ENCODE data around the gene CRACR2A.

CRACR2A gene

GRCh38 chr12:3670083-3670620 is 82.8 kb downstream of the CRACR2A start:
- TF ChIP-seq POLR2AphosphoS5 (IDR thresholded peaks at IDR 0.05; ENCODE audit: low read depth, low read length) (no peak), REST (IDR thresholded peaks at IDR 0.05; ENCODE audit: insufficient read depth in 1 of 2, low read depth in 2 of 2, low read length in 2 of 2) (no peak), FOXP2 (optimal IDR thresholded peaks at IDR 0.05; ENCODE audit: borderline replicate concordance, extremely low read depth, extremely low read length, insufficient read depth) (no peak), SIN3A (IDR thresholded peaks at IDR 0.05; ENCODE audit: borderline replicate concordance, insufficient read depth, low read length) (no peak), TAF1 (IDR thresholded peaks at IDR 0.05; ENCODE audit: borderline replicate concordance, insufficient read depth, low read length) (no peak)

- TF ChIP-seq TAF1 (IDR thresholded peaks at IDR 0.05; ENCODE audit: borderline replicate concordance, insufficient read depth, low read length): no peak
- no peak for TF ChIP-seq SIN3A (IDR thresholded peaks at IDR 0.05; ENCODE audit: borderline replicate concordance, insufficient read depth, low read length)
- TF ChIP-seq FOXP2 (optimal IDR thresholded peaks at IDR 0.05; ENCODE audit: borderline replicate concordance, extremely low read depth, extremely low read length, insufficient read depth): no peak
- no peak for TF ChIP-seq POLR2AphosphoS5 (IDR thresholded peaks at IDR 0.05; ENCODE audit: low read depth, low read length)
- no peak for TF ChIP-seq REST (IDR thresholded peaks at IDR 0.05; ENCODE audit: insufficient read depth in 1 of 2, low read depth in 2 of 2, low read length in 2 of 2)
Observed at GRCh38 chr12:3669594-3669993, 83.3 kb downstream of the CRACR2A start.

- TF ChIP-seq POLR2AphosphoS5 (IDR thresholded peaks at IDR 0.05; ENCODE audit: low read depth, low read length) (no peak), REST (IDR thresholded peaks at IDR 0.05; ENCODE audit: insufficient read depth in 1 of 2, low read depth in 2 of 2, low read length in 2 of 2) (no peak), SIN3A (IDR thresholded peaks at IDR 0.05; ENCODE audit: borderline replicate concordance, insufficient read depth, low read length) (no peak), TAF1 (IDR thresholded peaks at IDR 0.05; ENCODE audit: borderline replicate concordance, insufficient read depth, low read length) (no peak), FOXP2 (optimal IDR thresholded peaks at IDR 0.05; ENCODE audit: borderline replicate concordance, extremely low read depth, extremely low read length, insufficient read depth) (no peak)
Observed at GRCh38 chr12:3668479-3669165, 84.3 kb downstream of the CRACR2A start.

- TF ChIP-seq REST (IDR thresholded peaks at IDR 0.05; ENCODE audit: insufficient read depth in 1 of 2, low read depth in 2 of 2, low read length in 2 of 2) (no peak), POLR2AphosphoS5 (IDR thresholded peaks at IDR 0.05; ENCODE audit: low read depth, low read length) (no peak), TAF1 (IDR thresholded peaks at IDR 0.05; ENCODE audit: borderline replicate concordance, insufficient read depth, low read length) (no peak), FOXP2 (optimal IDR thresholded peaks at IDR 0.05; ENCODE audit: borderline replicate concordance, extremely low read depth, extremely low read length, insufficient read depth) (no peak), SIN3A (IDR thresholded peaks at IDR 0.05; ENCODE audit: borderline replicate concordance, insufficient read depth, low read length) (no peak)
Observed at GRCh38 chr12:3667485-3667884, 85.4 kb downstream of the CRACR2A start.
